Smooth muscle cell (in vitro differentiated cells): Measurements from ENCODE around the gene MRPL12. TPM values are rescaled to one million over a fixed set of nuclear protein-coding genes. Genes with fewer than 3 reads are reported as not detected.

Source experiments
- DNase-seq: peaks from one replicate; lab custom pipeline; 2025; ENCODE audit not compliant: unreplicated experiment; lab: John Stamatoyannopoulos, UW
- H2AFZ ChIP-seq: fragments of 200-600 bp; sonication (generic); 2 replicates; pipeline ENCODE4 v1.6.0; 2016; ENCODE audit warnings: antibody characterized with exemption, low read depth, mild to moderate bottlenecking
- H3F3A ChIP-seq: fragments of 200-600 bp; sonication (generic); 2 replicates; pipeline ENCODE4 v1.6.0; 2017; ENCODE audit warnings: antibody characterized with exemption, low read depth
- H3K27ac ChIP-seq: fragments of 200-600 bp; sonication (generic); 2 replicates; pipeline ENCODE4 v1.5.1; 2016; ENCODE audit warnings: low read depth, mild to moderate bottlenecking
- H3K27me3 ChIP-seq: fragments of 200-600 bp; sonication (generic); 2 replicates; pipeline ENCODE4 v1.6.1; 2016; ENCODE audit warnings: low read depth, mild to moderate bottlenecking
- H3K36me3 ChIP-seq: fragments of 200-600 bp; sonication (generic); 2 replicates; pipeline ENCODE4 v1.5.1; 2016; ENCODE audit warnings: low read depth
- H3K4me1 ChIP-seq: fragments of 200-600 bp; sonication (generic); 2 replicates; pipeline ENCODE4 v1.5.1; 2016; ENCODE audit warnings: low read depth
- H3K4me2 ChIP-seq: fragments of 200-600 bp; sonication (generic); 2 replicates; pipeline ENCODE4 v1.6.0; 2016; ENCODE audit warnings: mild to moderate bottlenecking
- H3K4me3 ChIP-seq: fragments of 200-600 bp; sonication (generic); 2 replicates; pipeline ENCODE4 v1.5.1; 2016; ENCODE audit warnings: mild to moderate bottlenecking
- H3K79me2 ChIP-seq: fragments of 200-600 bp; sonication (generic); 2 replicates; pipeline ENCODE4 v1.6.0; 2016; ENCODE audit warnings: low read depth, mild to moderate bottlenecking
- H3K9ac ChIP-seq: fragments of 200-600 bp; sonication (generic); 2 replicates; pipeline ENCODE4 v1.6.0; 2016; ENCODE audit warnings: low read depth
- H3K9me3 ChIP-seq: fragments of 200-600 bp; sonication (generic); replicated peaks from 2 replicates; pipeline ENCODE4 v1.5.1; 2016; ENCODE audit warnings: low read depth
- H4K20me1 ChIP-seq: fragments of 200-600 bp; sonication (generic); 2 replicates; pipeline ENCODE4 v1.6.0; 2016; ENCODE audit warnings: low read depth
- CTCF ChIP-seq: fragments of 200-600 bp; sonication (generic); IDR thresholded peaks from 2 replicates; pipeline ENCODE4 v1.5.1; 2017; ENCODE audit warnings: borderline replicate concordance, mild to moderate bottlenecking, antibody characterized with exemption; ENCODE audit not compliant: insufficient read depth, poor library complexity, severe bottlenecking
- WGBS: methylation state at CpG from one replicate; pipeline ENCODE4 v1.1.7; 2016; ENCODE audit warnings: low lambda C conversion rate; 5-methylcytosine and 5-hydroxymethylcytosine counted together
- polyA plus RNA-seq: library from polyadenylated mRNA; unstranded; fragments of >200 nt; fragmentation: Nextera tagmentation; extraction: Ambion mirVana; gene quantifications from 2 replicates; pipeline ENCODE4 v1.2.1, GENCODE V29; 2016
- total RNA-seq: library from RNA; depleted of rRNA; stranded (reverse); fragments of >200 nt; gene quantifications from 2 replicates; pipeline ENCODE4 v1.2.3, GENCODE V29; 2014

MRPL12 gene
- total and polyA plus RNA-seq, 2 experiments from 2014 or later, result 22.2 to 83.6 TPM

GRCh38 chr17:81681672-81682071 lies 21.5 kb upstream of the MRPL12 start:
- Histone ChIP-seq H3K27me3 (no peaks in the 10 kb centered on the region), H3K9ac (no peak overlapping the region), H2AFZ (no peak overlapping the region), H3K79me2 (peaks cover 61% of the 10 kb centered on the region), H4K20me1 (peaks cover 27% of the 10 kb centered on the region), H3K36me3 (no peaks in the 10 kb centered on the region), H3K4me3 (no peak overlapping the region), H3K27ac (no peak overlapping the region), H3K9me3 (no peaks in the 10 kb centered on the region), H3K4me1 (peaks cover 18% of the 10 kb centered on the region), H3K4me2 (no peak overlapping the region), H3F3A (no peaks in the 10 kb centered on the region)
- TF ChIP-seq CTCF, result no peak
- no peak for DNase-seq
- WGBS, result 96% methylated on average over 17 of the region's 17 CpGs

- peak overlapping the region; percentile 91 for H2AFZ ChIP-seq
Measured at GRCh38 chr17:81682565-81683207, 20.5 kb upstream of the MRPL12 start.

GRCh38 chr17:81683208-81683583 lies 20.0 kb upstream of the MRPL12 start:
- peaks cover 42% of the 10 kb centered on the region for H4K20me1 ChIP-seq
- H3F3A ChIP-seq, result no peaks in the 10 kb centered on the region
- H3K27ac ChIP-seq, result peak overlapping the region; percentile 98
- H3K27me3 ChIP-seq, result no peaks in the 10 kb centered on the region
- H3K4me2 ChIP-seq, result peak overlapping the region; percentile 97
- peaks cover 76% of the 10 kb centered on the region for H3K79me2 ChIP-seq
- peaks cover 18% of the 10 kb centered on the region for H3K4me1 ChIP-seq
- WGBS, result 2% methylated on average over 36 of the region's 37 CpGs
- H3K9ac ChIP-seq, result peak overlapping the region; percentile 98
- H3K36me3 ChIP-seq, result no peaks in the 10 kb centered on the region
- H3K4me3 ChIP-seq, result peak overlapping the region; percentile 98
- DNase-seq, result no peak
- TF ChIP-seq CTCF, result no peak
- peak overlapping the region; percentile 91 for H2AFZ ChIP-seq
- H3K9me3 ChIP-seq, result no peaks in the 10 kb centered on the region

More at GRCh38 chr17:81682565-81683207, 20.5 kb upstream of the MRPL12 start:
- no peak for DNase-seq
- H3K9me3 ChIP-seq, result no peaks in the 10 kb centered on the region
- H3F3A ChIP-seq, result no peaks in the 10 kb centered on the region
- WGBS, result 45% methylated on average over 19 of the region's 19 CpGs
- H3K4me3 ChIP-seq, result peak overlapping the region; percentile 98
- peak overlapping the region; percentile 98 for H3K9ac ChIP-seq
- H3K36me3 ChIP-seq, result no peaks in the 10 kb centered on the region
- H3K27ac ChIP-seq, result peak overlapping the region; percentile 98
- H3K4me1 ChIP-seq, result peaks cover 18% of the 10 kb centered on the region
- H3K4me2 ChIP-seq, result peak overlapping the region; percentile 97
- peaks cover 71% of the 10 kb centered on the region for H3K79me2 ChIP-seq
- no peak for TF ChIP-seq CTCF
- H4K20me1 ChIP-seq, result peaks cover 37% of the 10 kb centered on the region
- H3K27me3 ChIP-seq, result no peaks in the 10 kb centered on the region
